HepG2 (cell line): ENCODE measurements around the gene FLACC1. TPM values are rescaled to one million over a fixed set of nuclear protein-coding genes. Genes with fewer than 3 reads are reported as not detected.
A peak's percentile ranks its signal among the peaks of the same experiment; 100 is the strongest.

ENCODE experiments used
- ATAC-seq: fragments of 200-7000 bp; cut with Tn5 transposase; 3 replicates; pipeline ENCODE4 v1.9.1; 2020; ENCODE audit warnings: mild to moderate bottlenecking, moderate library complexity
- Bru-seq: library from RNA; stranded (reverse); fragments of 400-500 nt; gene quantifications from one replicate; lab custom pipeline; 2021; lab: Mats Ljungman, UMichigan
- BruChase-seq, 2 experiments: library from RNA; stranded (reverse); fragments of 400-500 nt; gene quantifications; one replicate each; lab custom pipeline; 2021; lab: Mats Ljungman, UMichigan
- BruUV-seq: library from RNA; stranded (reverse); fragments of 400-500 nt; replicated peaks from 2 replicates; lab custom pipeline; 2021; lab: Mats Ljungman, UMichigan
- CTCF ChIA-PET: fragments of 300-600 bp; formaldehyde crosslinking; extraction: SDS; loops from one replicate; lab custom pipeline; 2021; ENCODE audit warnings: low total read pairs, inconsistent platforms, low intra/inter-chr PET ratio; lab: Yijun Ruan, JAX
- POLR2A ChIA-PET: fragments of 350-600 bp; sonication (Branson Sonifier 250); formaldehyde crosslinking; loops from one replicate; lab custom pipeline; 2020; ENCODE audit warnings: antibody characterized with exemption, inconsistent platforms; lab: Yijun Ruan, JAX
- DNase-seq: peaks from one replicate; pipeline ENCODE4 v3.0.0-alpha.2; 2015; ENCODE audit warnings: low spot score
- FAIRE-seq: peaks from 3 replicates; lab custom pipeline; 2011; peaks lifted over from hg19 to GRCh38; lab: Jason Lieb, UNC
- H2AFZ ChIP-seq: one replicate; pipeline ENCODE4 v1.6.1; 2011; ENCODE audit warnings: low read length, inconsistent platforms
- H3K27ac ChIP-seq: fragments of 300-600 bp; 3 replicates; pipeline ENCODE4 v1.8.0; 2011; ENCODE audit warnings: mixed run types, mild to moderate bottlenecking, mixed read lengths, low read length, inconsistent platforms; ENCODE audit not compliant: insufficient read depth; ENCODE audit errors: extremely low read length
- H3K27me3 ChIP-seq, 2 experiments: fragments of 200-600 bp in 1 of 2; 2 replicates in 1 of 2; 3 replicates in 1 of 2; pipeline versions ENCODE4 v1.6.0 to v1.8.0; 2011; ENCODE audit warnings: low read length in 2 of 2, mild to moderate bottlenecking in 2 of 2, moderate library complexity in 2 of 2, inconsistent platforms in 1 of 2; ENCODE audit not compliant: insufficient read depth in 2 of 2, control insufficient read depth in 1 of 2
- H3K36me3 ChIP-seq, 2 experiments: fragments of 200-600 bp in 1 of 2; replicated peaks in 1 of 2; 2 replicates in 1 of 2; 3 replicates in 1 of 2; pipeline versions ENCODE4 v1.5.1 to v1.8.0; 2011; ENCODE audit warnings: low read length in 2 of 2, inconsistent platforms in 1 of 2; ENCODE audit not compliant: insufficient read depth in 2 of 2, control insufficient read depth in 1 of 2
- H3K4me1 ChIP-seq: 2 replicates; pipeline ENCODE4 v1.5.1; 2012; ENCODE audit warnings: low read length, inconsistent platforms; ENCODE audit not compliant: insufficient read depth
- H3K4me2 ChIP-seq: 2 replicates; pipeline ENCODE4 v1.6.0; 2011; ENCODE audit warnings: low read depth, low read length, inconsistent platforms
- H3K4me3 ChIP-seq, 3 experiments: fragments of 200-600 bp in 1 of 3; sonication (generic), shearing (Covaris generic) in 1 of 3; replicated peaks in 1 of 3; 2 replicates each; pipeline ENCODE4 v1.5.1; 2011 to 2016; ENCODE audit warnings: low read length in 3 of 3, inconsistent platforms in 2 of 3, low read depth in 2 of 3, mild to moderate bottlenecking in 2 of 3, control low read depth in 1 of 3, mixed read lengths in 1 of 3; ENCODE audit not compliant: insufficient read depth in 1 of 3
- H3K79me2 ChIP-seq: one replicate; pipeline ENCODE4 v1.6.1; 2011; ENCODE audit warnings: low read length, inconsistent platforms; ENCODE audit not compliant: insufficient read depth
- H3K9ac ChIP-seq: 2 replicates; pipeline ENCODE4 v1.6.0; 2011; ENCODE audit warnings: mild to moderate bottlenecking, low read depth, low read length, inconsistent platforms; ENCODE audit not compliant: insufficient read depth
- H3K9me3 ChIP-seq: 2 replicates; pipeline ENCODE4 v1.5.1; 2012; ENCODE audit warnings: mild to moderate bottlenecking, low read length
- H4K20me1 ChIP-seq: 2 replicates; pipeline ENCODE4 v1.6.0; 2011; ENCODE audit warnings: inconsistent platforms, mild to moderate bottlenecking, low read length, moderate library complexity; ENCODE audit not compliant: insufficient read depth
- ATF6 ChIP-seq: sonication (generic); formaldehyde crosslinking; conservative IDR thresholded peaks from 2 replicates; pipeline ENCODE4 v1.4.0; 2020; ENCODE audit warnings: missing genetic modification reagents
- FOXJ3 ChIP-seq: sonication (generic); formaldehyde crosslinking; IDR thresholded peaks from 2 replicates; pipeline ENCODE4 v1.4.0; 2020; ENCODE audit warnings: missing genetic modification reagents, mild to moderate bottlenecking, borderline replicate concordance
- MXI1 ChIP-seq: IDR thresholded peaks from 3 replicates; pipeline ENCODE4 v1.6.1; 2012; ENCODE audit warnings: low read depth, low read length, inconsistent platforms, borderline replicate concordance
- NFYC ChIP-seq: IDR thresholded peaks from 2 replicates; pipeline ENCODE4 v1.6.1; 2016; ENCODE audit warnings: missing genetic modification reagents, missing compliant biosample characterization
- RORA ChIP-seq: sonication (generic); formaldehyde crosslinking; IDR thresholded peaks from 2 replicates; pipeline ENCODE4 v1.5.0; 2020; ENCODE audit warnings: mild to moderate bottlenecking, missing genetic modification reagents, moderate library complexity
- SPEN ChIP-seq: sonication (generic); formaldehyde crosslinking; IDR thresholded peaks from 2 replicates; pipeline ENCODE4 v1.5.1; 2020; ENCODE audit warnings: low read depth, mild to moderate bottlenecking, missing genetic modification reagents
- ZBTB8A ChIP-seq: sonication (generic); formaldehyde crosslinking; IDR thresholded peaks from 2 replicates; pipeline ENCODE4 v1.4.0; 2020; ENCODE audit warnings: mild to moderate bottlenecking, low read depth, missing genetic modification reagents, borderline replicate concordance
- ZIK1 ChIP-seq: sonication (generic); formaldehyde crosslinking; IDR thresholded peaks from 2 replicates; pipeline ENCODE4 v1.5.0; 2020; ENCODE audit warnings: mild to moderate bottlenecking, low read depth, missing genetic modification reagents, borderline replicate concordance
- ZMYM4 ChIP-seq: sonication (generic); formaldehyde crosslinking; IDR thresholded peaks from 2 replicates; pipeline ENCODE4 v1.8.1; 2023; ENCODE audit warnings: mild to moderate bottlenecking, missing genetic modification reagents
- ZNF17 ChIP-seq: sonication (generic); formaldehyde crosslinking; IDR thresholded peaks from 2 replicates; pipeline ENCODE4 v1.5.0; 2020; ENCODE audit warnings: mild to moderate bottlenecking, missing genetic modification reagents
- ZNF337 ChIP-seq: sonication (generic); formaldehyde crosslinking; IDR thresholded peaks from 2 replicates; pipeline ENCODE4 v1.5.1; 2020; ENCODE audit warnings: missing genetic modification reagents, low read depth, mild to moderate bottlenecking, borderline replicate concordance
- WGBS: methylation state at CpG from one replicate; pipeline ENCODE4 v1.1.6; 2017; ENCODE audit warnings: low lambda C conversion rate; 5-methylcytosine and 5-hydroxymethylcytosine counted together
- in situ Hi-C: cut with HindIII; loops from 2 replicates; pipeline ENCODE4 v1.10.0; 2017; ENCODE audit warnings: low pct_unique_long_range_greater_than_20kb; ENCODE audit not compliant: extremely low pct_ligation_motif_present
- intact Hi-C: fragments of 100-400 bp; cut with micrococcal nuclease; formaldehyde crosslinking; loops from one replicate; pipeline ENCODE4 v1.10.0; 2022; ENCODE audit not compliant: unreplicated experiment
- long read RNA-seq, 2 experiments: library from RNA in 1 of 2; library from polyadenylated mRNA in 1 of 2; stranded (forward) in 1 of 2; unstranded in 1 of 2; transcript quantifications; one replicate each; pipeline ENCODE4 v2.0.0, GENCODE V29; 2019 to 2022
- polyA minus RNA-seq, 3 experiments: library from RNA; depleted of rRNA, polyadenylated mRNA; stranded (reverse); fragments of >200 nt; gene quantifications; 2 replicates each; pipeline ENCODE4 v1.2.3, GENCODE V29; 2011; ENCODE audit warnings: low replicate concordance in 1 of 3
- polyA plus RNA-seq, 8 experiments: library from polyadenylated mRNA; depleted of rRNA in 3 of 8; stranded (reverse) in 7 of 8; unstranded in 1 of 8; fragments of >200 nt; fragmentation: Illumina TruSeq in 4 of 8; extraction: Trizol in 4 of 8; gene quantifications; 2 replicates each; pipeline versions ENCODE4 v1.2.1 to v1.2.3, GENCODE V29; 2011 to 2016; ENCODE audit warnings: low read depth in 4 of 8, missing spikeins in 1 of 8, mixed read lengths in 1 of 8; ENCODE audit not compliant: insufficient read depth in 1 of 8
- total RNA-seq, 5 experiments: library from RNA; depleted of rRNA; stranded (reverse); fragments of >200 nt; fragmentation: Illumina TruSeq; extraction: Trizol; gene quantifications; 2 replicates each; pipeline ENCODE4 v1.2.3, GENCODE V29; 2016; ENCODE audit warnings: low read depth in 1 of 5
- TF ChIP-seq, protein P1 (sequence below): sonication (generic); formaldehyde crosslinking; IDR thresholded peaks from 2 replicates; pipeline ENCODE4 v1.9.0; 2021; ENCODE audit warnings: missing genetic modification reagents, borderline replicate concordance

Gene FLACC1, protein sequence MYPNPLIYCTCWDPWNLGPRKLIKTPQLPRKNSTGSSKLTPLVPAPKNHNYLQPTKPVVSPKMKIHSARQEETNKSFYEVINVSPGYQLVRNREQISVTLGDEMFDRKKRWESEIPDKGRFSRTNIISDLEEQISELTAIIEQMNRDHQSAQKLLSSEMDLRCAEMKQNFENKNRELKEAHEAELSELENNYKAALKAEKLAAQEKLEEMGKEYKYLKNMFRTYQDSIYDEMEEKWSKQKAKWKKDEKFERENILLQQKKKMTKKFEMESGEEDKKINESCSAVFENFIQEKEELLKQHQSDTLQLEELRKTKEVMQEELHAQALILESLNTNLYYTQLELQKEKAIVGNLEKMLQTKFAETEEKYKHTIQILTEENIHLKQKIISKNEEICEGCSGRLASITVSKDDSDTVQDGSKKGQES
- 0.29 and 0.35 TPM in 2 replicates for total RNA-seq (2016; rRNA removed; fragmentation: Illumina TruSeq; extraction: Trizol)
- total RNA-seq (2016; cell fraction: cytosol; rRNA removed; fragmentation: Illumina TruSeq; extraction: Trizol; ENCODE audit: low read depth) = 1.4 and 2.2 TPM in 2 replicates
- 0.63 TPM in 1 of 2 replicates, not detected in the other for total RNA-seq (2016; cell fraction: insoluble cytoplasmic fraction; rRNA removed; fragmentation: Illumina TruSeq; extraction: Trizol)
- 0.65 and 1.1 TPM in 2 replicates for total RNA-seq (2016; cell fraction: membrane; rRNA removed; fragmentation: Illumina TruSeq; extraction: Trizol)
- total RNA-seq (2016; cell fraction: nucleus; rRNA removed; fragmentation: Illumina TruSeq; extraction: Trizol) = 0.78 and 1.5 TPM in 2 replicates
- polyA plus RNA-seq (2011; rRNA removed) = 0.51 and 0.59 TPM in 2 replicates
- not detected in 2 replicates for polyA plus RNA-seq (2011; cell fraction: cytosol; rRNA removed)
- 0.19 and 0.93 TPM in 2 replicates for polyA plus RNA-seq (2011; cell fraction: nucleus; rRNA removed)
- 0.19 and 0.97 TPM in 2 replicates for polyA plus RNA-seq (2012)
- polyA plus RNA-seq (2016; cell fraction: cytosol; fragmentation: Illumina TruSeq; extraction: Trizol; ENCODE audit: low read depth) = not detected in 2 replicates
- not detected in 2 replicates for polyA plus RNA-seq (2016; cell fraction: insoluble cytoplasmic fraction; fragmentation: Illumina TruSeq; extraction: Trizol; ENCODE audit: low read depth)
- polyA plus RNA-seq (2016; cell fraction: membrane; fragmentation: Illumina TruSeq; extraction: Trizol; ENCODE audit: low read depth) = not detected in 2 replicates
- polyA plus RNA-seq (2016; cell fraction: nucleus; fragmentation: Illumina TruSeq; extraction: Trizol; ENCODE audit: insufficient read depth, low read depth) = 1.7 TPM in 2 replicates
- 0.20 and 0.68 TPM in 2 replicates for polyA minus RNA-seq (2011; rRNA and poly(A)+ RNA removed; ENCODE audit: low replicate concordance)
- polyA minus RNA-seq (2011; cell fraction: cytosol; rRNA and poly(A)+ RNA removed) = not detected in 2 replicates
- 0.99 and 1.0 TPM in 2 replicates for polyA minus RNA-seq (2011; cell fraction: nucleus; rRNA and poly(A)+ RNA removed)
- percentile 32 among the genes with signal in this experiment for Bru-seq, nascent RNA
- BruChase-seq, experiment 1, labeled RNA remaining after a 6-hour chase = percentile 22 among the genes with signal in this experiment
- percentile 26 among the genes with signal in this experiment for BruChase-seq, experiment 2, labeled RNA remaining after a 2-hour chase
- long read RNA-seq, experiment 1 = 0 reads
- long read RNA-seq, experiment 2 = 0 reads

DNA sequence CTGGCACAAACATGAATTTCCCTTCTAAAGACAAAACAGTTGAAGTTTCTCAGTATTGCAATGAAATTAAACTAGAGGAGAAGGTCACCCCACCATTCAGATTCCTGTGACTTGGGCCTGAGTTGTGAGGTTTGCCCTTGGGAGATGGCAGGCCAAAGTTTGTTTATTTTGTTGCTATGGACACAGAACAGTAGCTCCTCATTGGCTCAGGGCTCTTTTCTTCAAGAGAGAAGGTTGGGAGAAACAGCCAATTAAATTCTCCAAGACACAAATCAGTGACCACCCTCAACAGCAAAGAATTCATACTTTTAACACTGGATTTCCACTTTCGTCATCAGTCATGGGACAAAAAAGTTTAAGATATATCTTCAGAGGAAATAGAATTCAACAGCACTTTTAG, at the start of gene FLACC1:
TSS of gene FLACC1 (minus strand) at position 125 of the 400 bp plus-strand sequence. CDS start 5,941 bp downstream, outside the sequence.
- in situ Hi-C loops (no loop called here), intact Hi-C loops (no loop called here)
- ATAC-seq = peak; percentile 80
- WGBS = 76% methylated on average over 1 of the region's 1 CpG
- Histone ChIP-seq H2AFZ (no peak within 1 kb of the TSS), H3K9me3 (no peaks in the 10 kb centered on the region), H3K79me2 (no peaks in the 10 kb centered on the region), H3K27ac (peak within 1 kb of the TSS; percentile 4), H3K36me3 (no peaks in the 10 kb centered on the region), H3K4me1 (peaks cover 19% of the 10 kb centered on the region), H3K27me3 (no peaks in the 10 kb centered on the region), H3K9ac (peak within 1 kb of the TSS; percentile 6; the same call in 1 of the 2 replicates), H4K20me1 (no peaks in the 10 kb centered on the region), H3K4me2 (0 out of 2 replicates have a peak within 1 kb of the TSS, but pooled peaks have one; percentile 13), H3K4me3 (no peak within 1 kb of the TSS)
- POLR2A ChIA-PET = no interaction called here
- CTCF ChIA-PET = no interaction called here
- BruUV-seq = no TSS peak
- DNase-seq = peak; percentile 56
- FAIRE-seq = peak; percentile 12
- TF ChIP-seq ZNF337 (no peak), MXI1 (0 out of 3 replicates have a peak, but pooled peaks have one; percentile 32), RORA (CRISPR knock-in tag) (0 out of 2 replicates have a peak, but pooled peaks have one; percentile 13), NFYC (CRISPR knock-in tag) (peak; percentile 78), FOXJ3 (CRISPR knock-in tag) (0 out of 2 replicates have a peak, but pooled peaks have one; percentile 61), SPEN (CRISPR knock-in tag) (no peak), ZBTB8A (CRISPR knock-in tag) (no peak), ZNF17 (CRISPR knock-in tag) (no peak), ATF6 (CRISPR knock-in tag) (no peak), ZMYM4 (CRISPR knock-in tag) (peak; percentile 23; the same call in 1 of the 2 replicates), ZIK1 (CRISPR knock-in tag) (no peak)
- TF ChIP-seq, protein P1, sequence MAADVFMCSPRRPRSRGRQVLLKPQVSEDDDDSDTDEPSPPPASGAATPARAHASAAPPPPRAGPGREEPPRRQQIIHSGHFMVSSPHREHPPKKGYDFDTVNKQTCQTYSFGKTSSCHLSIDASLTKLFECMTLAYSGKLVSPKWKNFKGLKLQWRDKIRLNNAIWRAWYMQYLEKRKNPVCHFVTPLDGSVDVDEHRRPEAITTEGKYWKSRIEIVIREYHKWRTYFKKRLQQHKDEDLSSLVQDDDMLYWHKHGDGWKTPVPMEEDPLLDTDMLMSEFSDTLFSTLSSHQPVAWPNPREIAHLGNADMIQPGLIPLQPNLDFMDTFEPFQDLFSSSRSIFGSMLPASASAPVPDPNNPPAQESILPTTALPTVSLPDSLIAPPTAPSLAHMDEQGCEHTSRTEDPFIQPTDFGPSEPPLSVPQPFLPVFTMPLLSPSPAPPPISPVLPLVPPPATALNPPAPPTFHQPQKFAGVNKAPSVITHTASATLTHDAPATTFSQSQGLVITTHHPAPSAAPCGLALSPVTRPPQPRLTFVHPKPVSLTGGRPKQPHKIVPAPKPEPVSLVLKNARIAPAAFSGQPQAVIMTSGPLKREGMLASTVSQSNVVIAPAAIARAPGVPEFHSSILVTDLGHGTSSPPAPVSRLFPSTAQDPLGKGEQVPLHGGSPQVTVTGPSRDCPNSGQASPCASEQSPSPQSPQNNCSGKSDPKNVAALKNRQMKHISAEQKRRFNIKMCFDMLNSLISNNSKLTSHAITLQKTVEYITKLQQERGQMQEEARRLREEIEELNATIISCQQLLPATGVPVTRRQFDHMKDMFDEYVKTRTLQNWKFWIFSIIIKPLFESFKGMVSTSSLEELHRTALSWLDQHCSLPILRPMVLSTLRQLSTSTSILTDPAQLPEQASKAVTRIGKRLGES (CRISPR knock-in tag) = no peak
